GM12874 (cell line): ENCODE measurements around the gene CSHL1.
"Not testable (repeated sequence)": the region's sequence is repeated elsewhere in the genome, so short reads cannot be mapped to it uniquely, and the experiment has no call there.

Source experiments
- TF ChIP-seq, protein P1 (sequence below): IDR thresholded peaks from 2 replicates; pipeline ENCODE4 v1.5.1; 2011; ENCODE audit warnings: low read depth, mild to moderate bottlenecking, control low read depth, low read length, moderate library complexity; ENCODE audit not compliant: insufficient read depth

CSHL1 gene

DNA sequence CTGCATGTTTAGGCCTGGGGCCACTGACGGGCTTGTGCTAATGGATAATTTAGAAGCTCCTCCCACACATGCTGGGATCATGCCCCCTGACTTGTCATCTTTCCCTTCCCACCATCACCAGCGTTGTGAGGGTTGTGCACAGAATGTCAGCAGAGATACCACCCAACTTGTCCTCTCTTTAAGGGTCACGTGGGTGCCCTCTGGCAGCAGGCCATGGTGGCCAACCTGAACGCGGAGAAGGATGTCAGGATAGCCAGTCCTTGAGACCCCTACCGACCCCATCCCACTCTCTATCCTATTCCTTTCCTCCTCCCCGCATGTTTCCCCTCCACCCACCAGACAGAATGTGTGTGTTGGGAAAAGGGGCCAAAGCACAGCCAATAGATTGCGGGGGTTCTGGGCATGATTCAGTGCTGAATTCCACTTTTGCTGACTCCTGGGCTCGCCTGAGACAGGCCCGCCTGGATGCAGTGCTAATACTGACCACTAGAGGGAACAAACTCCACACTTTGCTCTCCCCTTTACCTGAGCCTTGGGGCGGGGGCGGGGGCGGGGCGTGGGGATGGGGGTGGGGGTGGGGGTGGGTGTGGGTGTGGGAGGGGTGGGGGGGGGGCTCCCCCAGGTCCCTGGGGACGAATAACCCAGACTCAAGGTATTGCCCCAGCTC is 29.0 kb downstream of the CSHL1 start, which contains the start of gene GH2:
Gene GH2, minus strand, starts transcription at position 10 of the 667 bp plus-strand sequence. CDS start 143 bp downstream, outside the sequence.
- TF ChIP-seq, protein P1, sequence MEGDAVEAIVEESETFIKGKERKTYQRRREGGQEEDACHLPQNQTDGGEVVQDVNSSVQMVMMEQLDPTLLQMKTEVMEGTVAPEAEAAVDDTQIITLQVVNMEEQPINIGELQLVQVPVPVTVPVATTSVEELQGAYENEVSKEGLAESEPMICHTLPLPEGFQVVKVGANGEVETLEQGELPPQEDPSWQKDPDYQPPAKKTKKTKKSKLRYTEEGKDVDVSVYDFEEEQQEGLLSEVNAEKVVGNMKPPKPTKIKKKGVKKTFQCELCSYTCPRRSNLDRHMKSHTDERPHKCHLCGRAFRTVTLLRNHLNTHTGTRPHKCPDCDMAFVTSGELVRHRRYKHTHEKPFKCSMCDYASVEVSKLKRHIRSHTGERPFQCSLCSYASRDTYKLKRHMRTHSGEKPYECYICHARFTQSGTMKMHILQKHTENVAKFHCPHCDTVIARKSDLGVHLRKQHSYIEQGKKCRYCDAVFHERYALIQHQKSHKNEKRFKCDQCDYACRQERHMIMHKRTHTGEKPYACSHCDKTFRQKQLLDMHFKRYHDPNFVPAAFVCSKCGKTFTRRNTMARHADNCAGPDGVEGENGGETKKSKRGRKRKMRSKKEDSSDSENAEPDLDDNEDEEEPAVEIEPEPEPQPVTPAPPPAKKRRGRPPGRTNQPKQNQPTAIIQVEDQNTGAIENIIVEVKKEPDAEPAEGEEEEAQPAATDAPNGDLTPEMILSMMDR, result peak; percentile 81

DNA sequence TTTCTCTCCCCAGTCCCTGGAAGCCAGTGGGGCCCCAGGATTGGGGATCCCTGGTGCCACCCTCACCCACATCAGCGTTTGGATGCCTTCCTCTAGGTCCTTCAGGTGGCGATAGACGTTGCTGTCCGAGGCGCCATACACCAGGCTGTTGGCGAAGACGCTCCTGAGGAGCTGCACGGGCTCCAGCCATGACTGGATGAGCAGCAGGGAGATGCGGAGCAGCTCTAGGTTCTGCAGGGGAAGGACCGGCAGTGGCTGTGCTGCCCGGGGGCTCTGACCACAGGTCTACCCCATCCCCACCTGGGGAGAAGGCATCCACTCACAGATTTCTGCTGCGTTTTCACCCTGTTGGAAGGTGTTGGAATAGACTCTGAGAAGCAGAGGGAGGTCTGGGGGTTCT is 30.4 kb downstream of the CSHL1 start:
- TF ChIP-seq, protein P1, result no peak

DNA sequence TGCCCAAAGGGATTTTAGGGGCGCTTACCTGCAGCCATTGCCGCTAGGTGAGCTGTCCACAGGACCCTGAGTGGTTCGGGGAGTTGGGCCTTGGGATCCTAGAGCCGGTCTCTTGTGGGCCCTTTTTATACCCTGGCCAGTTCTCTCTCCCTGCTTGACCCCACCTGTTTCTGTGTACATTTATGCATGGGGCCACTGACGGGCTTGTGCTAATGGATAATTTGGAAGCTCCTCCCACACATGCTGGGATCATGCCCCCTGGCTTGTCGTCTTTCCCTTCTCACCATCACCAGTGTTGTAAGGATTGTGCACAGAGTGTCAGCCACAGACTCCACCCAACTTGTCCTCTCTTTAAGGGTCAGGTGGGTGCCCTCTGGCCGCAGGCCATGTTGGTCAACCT is 37.5 kb downstream of the CSHL1 start, which contains the start of gene CSH2:
Gene CSH2, minus strand, starts transcription at position 101 of the 400 bp plus-strand sequence. Its CDS starts 63 bp downstream, at position 38.
- TF ChIP-seq, protein P1, result not testable (repeated sequence)

DNA sequence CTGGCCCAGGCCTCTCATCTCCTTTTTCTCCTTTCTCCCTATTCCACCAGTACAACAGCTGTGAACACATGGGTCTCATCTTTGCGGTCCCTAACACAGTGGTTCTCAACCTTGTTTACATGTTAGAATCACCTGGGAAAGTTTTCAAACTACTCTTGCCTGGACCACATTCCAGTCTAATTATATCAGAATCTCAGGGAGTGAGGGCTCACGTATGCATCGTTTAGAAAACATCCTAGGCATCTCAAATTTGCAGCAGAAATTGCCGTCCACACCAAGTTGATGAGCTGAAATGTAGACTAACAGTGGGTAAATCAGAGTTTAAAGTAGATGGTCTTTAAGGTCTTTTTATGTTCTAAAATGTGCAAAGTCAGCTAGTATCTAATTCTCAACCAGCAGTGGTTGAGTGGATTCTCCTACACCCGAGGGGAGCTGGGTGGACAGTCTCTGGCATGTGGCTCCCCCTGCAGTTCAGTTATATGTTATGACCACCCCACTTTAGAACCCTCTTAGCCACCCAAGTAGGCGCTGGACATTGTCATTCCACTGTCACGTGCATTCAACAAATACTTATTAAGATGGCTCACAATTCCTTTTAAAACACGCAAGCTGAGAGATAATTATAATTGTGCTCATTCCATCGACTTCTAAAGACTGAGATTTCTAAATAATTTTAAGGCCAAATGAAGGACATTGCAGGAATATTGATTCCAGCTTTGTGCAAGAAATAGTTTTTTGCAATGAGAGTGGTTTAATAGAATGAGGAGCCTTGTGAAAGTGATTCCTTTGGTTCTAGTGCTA is 41.4 kb downstream of the CSHL1 start:
- TF ChIP-seq, protein P1, result peak; percentile 28; the same call in 1 of the 2 replicates

DNA sequence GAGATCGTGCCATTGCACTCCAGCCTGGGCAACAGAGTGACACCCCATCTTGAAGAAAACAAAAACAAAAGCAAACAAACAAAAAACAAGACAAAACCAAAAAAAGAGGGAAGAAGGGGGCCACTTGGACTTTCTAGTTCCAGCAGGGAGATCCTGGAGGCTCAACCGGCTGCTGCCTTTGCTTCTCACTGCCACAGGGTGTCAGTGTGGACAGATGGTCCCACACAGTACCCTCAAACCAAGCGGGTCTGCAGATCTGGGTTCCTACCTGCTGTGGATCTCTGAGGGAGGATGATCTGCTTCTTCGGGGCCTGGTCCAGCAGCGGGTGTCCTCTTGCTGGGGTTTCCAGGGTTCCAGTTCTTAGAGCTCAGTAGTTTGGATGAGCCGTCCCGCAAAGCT is 44.4 kb downstream of the CSHL1 start:
- TF ChIP-seq, protein P1, result 0 out of 2 replicates have a peak, but pooled peaks have one; percentile 5
